ENCODE results near the gene IGF1R. TPM values are rescaled to one million over a fixed set of nuclear protein-coding genes. Genes with fewer than 3 reads are reported as not detected.

The IGF1R gene
- total RNA-seq, 2 donors from 2014 or later: 32.1 to 64.1 TPM

DNA sequence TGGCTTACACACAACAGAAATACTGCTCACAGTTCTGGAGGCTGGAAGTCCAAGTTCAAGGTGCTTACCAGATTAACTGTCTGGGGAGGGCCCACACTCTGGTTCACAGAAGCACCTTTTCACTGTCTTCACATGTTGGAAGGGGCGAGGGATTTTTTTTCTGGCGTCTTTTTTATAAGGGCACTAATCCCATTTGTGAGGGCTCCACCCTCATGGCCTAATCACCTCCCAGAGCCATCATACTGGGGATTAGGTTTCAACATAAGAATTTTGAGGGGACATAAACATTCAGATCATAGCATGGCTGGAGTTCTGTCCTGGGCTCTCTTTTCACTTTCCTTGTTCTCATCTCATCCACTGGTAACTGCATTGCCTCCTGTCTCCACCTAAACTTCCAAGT lies 63.5 kb downstream of the IGF1R start:
- peaks cover 0 to 57% of the 10 kb centered on the region in 2 donors for H3K4me1 ChIP-seq
- no peak for DNase-seq (ENCODE audit: low spot score)
- TF ChIP-seq, protein P1, sequence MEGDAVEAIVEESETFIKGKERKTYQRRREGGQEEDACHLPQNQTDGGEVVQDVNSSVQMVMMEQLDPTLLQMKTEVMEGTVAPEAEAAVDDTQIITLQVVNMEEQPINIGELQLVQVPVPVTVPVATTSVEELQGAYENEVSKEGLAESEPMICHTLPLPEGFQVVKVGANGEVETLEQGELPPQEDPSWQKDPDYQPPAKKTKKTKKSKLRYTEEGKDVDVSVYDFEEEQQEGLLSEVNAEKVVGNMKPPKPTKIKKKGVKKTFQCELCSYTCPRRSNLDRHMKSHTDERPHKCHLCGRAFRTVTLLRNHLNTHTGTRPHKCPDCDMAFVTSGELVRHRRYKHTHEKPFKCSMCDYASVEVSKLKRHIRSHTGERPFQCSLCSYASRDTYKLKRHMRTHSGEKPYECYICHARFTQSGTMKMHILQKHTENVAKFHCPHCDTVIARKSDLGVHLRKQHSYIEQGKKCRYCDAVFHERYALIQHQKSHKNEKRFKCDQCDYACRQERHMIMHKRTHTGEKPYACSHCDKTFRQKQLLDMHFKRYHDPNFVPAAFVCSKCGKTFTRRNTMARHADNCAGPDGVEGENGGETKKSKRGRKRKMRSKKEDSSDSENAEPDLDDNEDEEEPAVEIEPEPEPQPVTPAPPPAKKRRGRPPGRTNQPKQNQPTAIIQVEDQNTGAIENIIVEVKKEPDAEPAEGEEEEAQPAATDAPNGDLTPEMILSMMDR (IDR thresholded peaks at IDR 0.05): no peak
- no peak overlapping the region for H3K4me3 ChIP-seq
- H3K9me3 ChIP-seq: no peaks in the 10 kb centered on the region
- no peak overlapping the region for H3K27ac ChIP-seq
- no peaks in the 10 kb centered on the region for H3K27me3 ChIP-seq
- H3K36me3 ChIP-seq: peaks cover 14% of the 10 kb centered on the region

DNA sequence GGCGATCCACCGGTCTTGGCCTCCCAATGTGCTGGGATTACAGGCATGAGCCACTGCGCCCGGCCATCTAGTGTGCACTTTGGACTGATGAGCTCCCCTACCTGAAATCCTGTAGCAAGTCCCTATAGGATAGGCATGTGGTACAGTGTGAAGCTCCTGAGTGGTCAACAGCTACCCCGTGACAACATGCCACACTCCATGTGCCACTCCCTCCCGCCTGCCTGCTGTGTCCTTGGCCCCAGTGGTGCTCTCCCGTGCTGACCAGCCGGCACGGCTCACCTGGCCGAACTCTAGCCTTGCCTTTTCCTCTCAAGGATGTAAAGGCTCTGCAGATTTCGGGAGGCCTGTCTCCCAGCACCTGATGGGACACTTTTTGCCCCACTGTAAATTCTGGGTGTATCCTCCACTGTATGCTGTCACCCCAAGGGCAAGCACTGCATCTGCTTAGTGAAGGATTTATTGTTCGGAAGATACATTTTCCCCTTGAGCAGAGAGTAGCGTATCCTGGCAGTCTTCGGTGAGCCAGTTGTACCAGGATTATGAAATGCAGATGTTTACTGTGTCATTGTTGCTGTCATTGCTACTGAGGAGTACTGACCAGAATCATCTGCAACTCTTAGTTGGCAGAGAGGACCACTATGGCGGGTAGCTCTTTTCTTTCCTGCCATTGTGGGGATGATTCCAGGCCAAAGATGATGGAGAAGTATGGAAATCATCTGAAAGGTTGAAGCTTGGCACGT lies 64.7 kb downstream of the IGF1R start:
- Histone ChIP-seq H3K27ac (peak overlapping the region; percentile 85 to 90), H3K4me1 (peaks cover 0 to 64% of the 10 kb centered on the region in 2 donors), H3K9me3 (no peaks in the 10 kb centered on the region), H3K4me3 (no peak overlapping the region), H3K27me3 (no peaks in the 10 kb centered on the region), H3K36me3 (peaks cover 9% of the 10 kb centered on the region)
- TF ChIP-seq, protein P1 (IDR thresholded peaks at IDR 0.05): no peak
- no peak for DNase-seq (ENCODE audit: low spot score)

DNA sequence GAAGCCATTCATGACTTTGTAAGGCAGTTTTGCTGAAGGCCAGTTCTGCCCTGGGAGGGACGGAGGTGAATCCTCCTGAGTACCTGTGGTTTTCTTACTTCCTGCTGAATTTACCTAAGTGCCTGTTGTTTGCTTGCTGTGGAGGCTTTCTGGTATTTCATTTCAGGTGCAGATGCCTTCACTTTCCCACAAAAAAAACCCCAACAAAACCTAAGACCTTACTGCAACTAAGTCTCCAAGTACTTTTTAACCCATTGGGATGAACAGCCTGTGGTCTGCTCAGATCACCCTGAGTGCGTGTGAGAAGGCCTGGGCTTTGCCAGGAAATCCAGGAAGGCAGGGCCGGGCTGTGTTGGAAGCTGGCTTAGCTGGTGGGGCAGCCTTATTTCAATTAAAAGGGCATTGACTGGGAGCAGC lies 65.3 kb downstream of the IGF1R start:
- no peak for DNase-seq (ENCODE audit: low spot score)
- H3K27ac ChIP-seq: peak overlapping the region; percentile 85 to 90

DNA sequence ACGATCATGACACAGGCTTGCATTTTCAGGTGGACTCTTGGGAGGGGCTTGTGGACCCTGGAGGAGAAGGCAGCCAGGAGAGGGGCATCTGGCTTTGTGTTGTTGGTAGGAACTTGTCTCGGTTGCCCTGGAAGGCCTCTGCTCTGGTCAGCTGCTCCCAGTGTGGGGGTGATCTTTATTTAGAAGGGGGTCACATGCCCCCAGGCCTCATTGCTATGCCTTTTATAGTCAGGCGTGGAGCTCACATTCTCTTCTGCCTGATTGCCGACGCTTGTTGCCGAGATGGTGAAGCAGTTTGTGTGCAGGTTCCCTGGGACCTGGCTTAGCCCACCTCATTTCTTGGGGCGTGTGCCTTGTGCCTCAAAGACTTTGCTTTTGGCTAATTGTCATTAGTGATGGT lies 66.6 kb downstream of the IGF1R start:
- Histone ChIP-seq H3K9me3 (no peaks in the 10 kb centered on the region), H3K4me1 (peaks cover 0 to 69% of the 10 kb centered on the region in 2 donors), H3K27me3 (no peaks in the 10 kb centered on the region), H3K27ac (peak overlapping the region; percentile 85 to 90), H3K36me3 (peaks cover 8% of the 10 kb centered on the region), H3K4me3 (no peak overlapping the region)
- no peak for DNase-seq (ENCODE audit: low spot score)
- TF ChIP-seq, protein P1 (IDR thresholded peaks at IDR 0.05): no peak

More for the DNA sequence above, 65.3 kb downstream of the IGF1R start:
- peaks cover 0 to 64% of the 10 kb centered on the region in 2 donors for H3K4me1 ChIP-seq
- no peaks in the 10 kb centered on the region for H3K9me3 ChIP-seq
- no peak overlapping the region for H3K4me3 ChIP-seq
- H3K27me3 ChIP-seq: no peaks in the 10 kb centered on the region
- peaks cover 8% of the 10 kb centered on the region for H3K36me3 ChIP-seq
- TF ChIP-seq, protein P1 (IDR thresholded peaks at IDR 0.05): no peak

DNA sequence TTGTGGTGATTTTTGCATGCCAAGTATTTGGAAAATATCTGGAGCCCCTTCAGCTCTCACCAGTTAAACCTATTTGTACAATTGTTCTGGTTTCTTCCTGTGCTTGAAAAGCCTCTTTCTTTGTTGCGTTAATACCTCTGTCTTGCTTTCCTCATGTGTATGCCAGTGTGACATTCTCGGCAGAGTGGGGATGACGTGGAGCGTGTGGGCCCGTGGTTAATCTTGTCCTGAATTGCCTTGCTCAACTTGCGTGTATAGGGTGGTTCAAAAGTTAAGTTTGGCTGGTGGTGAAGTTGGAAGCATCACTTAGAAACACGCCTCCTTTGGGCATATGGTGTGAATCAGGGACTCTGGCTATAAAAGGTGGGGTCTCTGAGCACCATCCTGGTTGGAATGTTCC lies 67.1 kb downstream of the IGF1R start:
- Histone ChIP-seq H3K36me3 (peaks cover 8% of the 10 kb centered on the region), H3K9me3 (no peaks in the 10 kb centered on the region), H3K27me3 (no peaks in the 10 kb centered on the region), H3K27ac (peak overlapping the region; percentile 85 to 90), H3K4me1 (peaks cover 0 to 72% of the 10 kb centered on the region in 2 donors), H3K4me3 (no peak overlapping the region)
- no peak for DNase-seq (ENCODE audit: low spot score)
- TF ChIP-seq, protein P1 (IDR thresholded peaks at IDR 0.05): no peak

All from right atrium auricular region (tissue), 2 donors.